GM10248 (cell line): ENCODE measurements around the gene RAP1GDS1.
A peak's percentile ranks its signal among the peaks of the same experiment; 100 is the strongest.

ENCODE experiments used
- CTCF ChIA-PET: fragments of 300-600 bp; sonication (Branson Sonifier 250); formaldehyde crosslinking; extraction: SDS; loops from one replicate; lab custom pipeline; 2021; ENCODE audit warnings: antibody characterized with exemption; lab: Yijun Ruan, JAX
- POLR2A ChIA-PET: fragments of 350-650 bp; sonication (Branson Sonifier 250); formaldehyde crosslinking; extraction: SDS; loops from one replicate; lab custom pipeline; 2020; ENCODE audit warnings: antibody characterized with exemption; lab: Yijun Ruan, JAX
- DNase-seq: peaks from one replicate; pipeline ENCODE4 v3.0.0; 2012; ENCODE audit errors: extremely low spot score
- CTCF ChIP-seq: IDR thresholded peaks from 2 replicates; pipeline ENCODE4 v1.5.1; 2012; ENCODE audit warnings: mild to moderate bottlenecking, low read depth; ENCODE audit errors: extremely low read depth, missing control alignments, control extremely low read depth

The RAP1GDS1 gene, protein sequence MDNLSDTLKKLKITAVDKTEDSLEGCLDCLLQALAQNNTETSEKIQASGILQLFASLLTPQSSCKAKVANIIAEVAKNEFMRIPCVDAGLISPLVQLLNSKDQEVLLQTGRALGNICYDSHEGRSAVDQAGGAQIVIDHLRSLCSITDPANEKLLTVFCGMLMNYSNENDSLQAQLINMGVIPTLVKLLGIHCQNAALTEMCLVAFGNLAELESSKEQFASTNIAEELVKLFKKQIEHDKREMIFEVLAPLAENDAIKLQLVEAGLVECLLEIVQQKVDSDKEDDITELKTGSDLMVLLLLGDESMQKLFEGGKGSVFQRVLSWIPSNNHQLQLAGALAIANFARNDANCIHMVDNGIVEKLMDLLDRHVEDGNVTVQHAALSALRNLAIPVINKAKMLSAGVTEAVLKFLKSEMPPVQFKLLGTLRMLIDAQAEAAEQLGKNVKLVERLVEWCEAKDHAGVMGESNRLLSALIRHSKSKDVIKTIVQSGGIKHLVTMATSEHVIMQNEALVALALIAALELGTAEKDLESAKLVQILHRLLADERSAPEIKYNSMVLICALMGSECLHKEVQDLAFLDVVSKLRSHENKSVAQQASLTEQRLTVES

GRCh38 chr4:98260579-98261404, at the start of gene RAP1GDS1:
TSS of gene RAP1GDS1 (plus strand) at chr4:98261384. CDS start at chr4:98261566, 182 bp downstream.
- CTCF ChIA-PET, result interaction anchor here (0.6 kb wide), 1 partner anchor 23 kb away, joined by 3 read pairs; no protein-coding TSS in a partner anchor

DNA sequence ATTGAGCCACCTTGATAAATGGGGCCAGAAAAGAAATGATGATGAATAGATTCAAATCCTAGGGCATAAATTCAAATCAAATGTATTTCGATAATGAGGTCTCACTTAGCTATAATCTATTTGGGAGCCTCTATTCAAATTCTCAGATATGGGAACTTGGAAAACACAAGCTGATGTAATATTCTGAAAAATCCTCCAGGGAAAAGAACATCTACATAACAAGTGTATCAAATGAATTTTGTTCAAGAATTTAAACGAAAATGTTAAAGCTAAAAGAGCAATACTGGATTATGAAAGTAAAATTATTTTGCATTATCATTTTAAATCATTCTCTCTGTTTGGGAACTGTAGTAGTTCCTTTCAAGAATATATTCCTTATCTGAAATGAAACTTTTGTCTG, 38.9 kb upstream of the RAP1GDS1 start:
- DNase-seq, result no peak
- ChIA-PET POLR2A (no interaction called here), CTCF (interaction anchor here (0.7 to 1.3 kb wide), 2 partner anchors 10 to 14 kb away, joined by 3 to 4 read pairs; no protein-coding TSS in a partner anchor)
- no peak for TF ChIP-seq CTCF

More at GRCh38 chr4:98260579-98261404, at the start of gene RAP1GDS1:
- peak; percentile 98 for DNase-seq
- POLR2A ChIA-PET, result interaction anchor here (0.6 to 0.9 kb wide), 2 partner anchors 117 to 734 kb away, joined by 3 to 4 read pairs; partner anchors contain the start of genes METAP1 and STPG2
- TF ChIP-seq CTCF, result no peak

DNA sequence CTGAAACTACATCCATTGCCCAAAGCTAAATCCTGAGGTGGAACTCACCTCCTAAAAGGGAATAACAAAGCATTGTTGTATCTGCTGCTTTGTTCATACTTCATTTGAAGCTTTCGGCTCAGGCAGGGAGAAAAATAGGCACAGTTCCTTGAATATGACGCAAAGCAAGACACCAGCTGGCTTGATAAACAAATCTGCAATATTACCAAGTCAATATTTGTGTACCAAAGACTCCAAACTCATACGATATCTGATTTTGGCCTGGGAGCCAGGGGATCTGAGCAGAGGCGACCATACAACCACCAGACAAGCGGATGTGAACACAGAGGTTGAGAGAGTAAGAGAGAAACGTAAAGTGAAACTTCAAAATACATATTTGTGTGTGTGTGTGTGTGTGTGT, 34.8 kb upstream of the RAP1GDS1 start:
- POLR2A ChIA-PET, result no interaction called here
- DNase-seq, result no peak
- CTCF ChIA-PET, result no interaction called here
- no peak for TF ChIP-seq CTCF

- TF ChIP-seq CTCF, result no peak
- ChIA-PET POLR2A (no interaction called here), CTCF (interaction anchor here (1.0 kb wide), 1 partner anchor 11 kb away, joined by 3 read pairs; no protein-coding TSS in a partner anchor)
- DNase-seq, result no peak
Observed at GRCh38 chr4:98230961-98231360, 30.2 kb upstream of the RAP1GDS1 start.

DNA sequence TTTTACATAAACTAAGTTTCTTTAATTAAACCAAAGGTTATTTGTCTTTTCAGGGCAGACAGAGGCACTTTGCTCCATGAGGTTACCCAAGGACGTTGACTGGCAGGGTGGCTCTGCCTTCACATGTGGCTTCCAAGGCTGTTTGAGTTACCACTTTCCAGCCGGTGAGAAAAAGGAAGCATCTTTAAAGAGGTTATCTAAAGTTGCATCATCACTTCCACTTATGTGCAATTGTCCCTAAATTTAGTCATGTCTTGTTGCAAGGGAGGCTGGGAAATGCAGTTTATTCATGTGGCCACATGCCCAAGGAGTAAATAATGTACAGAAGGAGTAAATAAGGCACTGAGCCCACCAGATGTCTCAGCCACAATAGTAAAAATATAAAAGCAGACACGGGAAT, 29.0 kb upstream of the RAP1GDS1 start:
- DNase-seq, result no peak
- TF ChIP-seq CTCF, result no peak
- ChIA-PET POLR2A (no interaction called here), CTCF (no interaction called here)

DNA sequence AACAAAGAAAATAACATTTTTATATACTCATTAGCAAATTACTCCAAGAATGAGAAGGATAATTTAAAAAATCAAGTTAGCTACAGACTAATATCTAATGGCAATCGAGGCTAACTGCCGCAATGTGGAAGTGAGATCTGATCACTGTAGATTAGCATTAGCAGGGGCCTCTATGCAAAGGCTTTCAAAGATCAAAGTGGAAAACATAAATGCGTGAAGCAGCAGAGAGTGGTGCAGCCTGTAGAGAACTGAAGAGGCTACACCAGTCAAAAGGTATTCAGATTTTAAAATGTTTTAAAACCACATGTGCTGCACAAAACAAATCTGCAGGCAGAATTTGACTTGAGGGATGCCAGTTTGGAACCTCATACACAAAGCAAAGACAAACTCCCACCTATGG, 24.0 kb upstream of the RAP1GDS1 start:
- CTCF ChIA-PET, result no interaction called here
- POLR2A ChIA-PET, result no interaction called here
- no peak for TF ChIP-seq CTCF
- DNase-seq, result no peak
